Measurements from ENCODE around the gene CDC25A.

Gene CDC25A

DNA sequence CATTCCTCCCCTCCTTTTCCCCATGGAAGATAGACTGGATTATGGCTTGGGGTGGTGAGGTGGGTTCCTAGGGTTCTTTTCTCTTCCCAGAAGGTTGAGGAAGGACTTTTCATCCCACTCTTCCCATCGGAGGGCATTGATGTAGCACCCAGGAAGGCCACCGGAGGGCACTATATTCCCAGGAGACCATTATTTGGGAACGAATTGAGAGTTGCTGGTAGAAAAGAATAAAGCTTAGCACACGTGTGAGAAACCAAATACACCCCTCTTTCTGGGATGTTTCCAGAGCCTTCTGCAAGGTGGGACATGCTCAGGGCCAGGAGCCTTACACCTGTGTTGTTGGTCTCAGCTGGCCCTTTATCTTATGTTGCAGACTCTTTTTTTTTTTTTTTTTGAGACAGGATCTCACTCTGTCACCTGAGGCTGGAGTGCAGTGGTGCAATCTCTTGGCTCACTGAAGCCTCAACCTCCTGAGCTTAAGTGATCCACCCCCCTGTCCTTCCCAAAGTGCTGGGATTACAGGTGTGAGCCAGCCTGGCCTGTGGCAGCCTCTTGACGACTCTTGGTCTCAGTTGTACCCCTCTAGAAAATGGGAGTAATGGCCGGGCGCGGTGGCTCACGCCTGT, 6.3 kb upstream of the CDC25A start:
- DNase-seq, result no peak

- DNase-seq, result no peak
Measured at GRCh38 chr3:48190911-48191310, 2.7 kb upstream of the CDC25A start.

GRCh38 chr3:48189321-48189720, 1.1 kb upstream of the CDC25A start:
- no peak for DNase-seq

- DNase-seq, result no peak
Measured at GRCh38 chr3:48187579-48188265, 495 bp downstream of the CDC25A start.

DNA sequence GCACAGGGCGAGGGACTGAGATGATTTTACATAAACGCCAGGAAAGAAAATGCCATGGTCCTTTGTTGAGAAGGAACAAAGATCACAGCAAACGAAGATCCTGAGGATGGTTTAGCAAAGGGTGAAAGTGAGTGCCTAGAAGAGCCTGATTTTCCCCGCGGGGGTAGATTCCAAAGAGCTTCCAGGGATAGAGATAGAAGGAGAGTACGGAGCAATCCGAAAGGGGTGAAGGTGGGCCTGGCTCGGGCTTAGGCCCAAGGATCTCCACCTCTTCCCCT, 977 bp downstream of the CDC25A start:
- DNase-seq, result no peak

- DNase-seq, result no peak
Measured at GRCh38 chr3:48186631-48187300, 1.5 kb downstream of the CDC25A start.

GRCh38 chr3:48185129-48185528, 3.1 kb downstream of the CDC25A start:
- DNase-seq, result no peak

DNA sequence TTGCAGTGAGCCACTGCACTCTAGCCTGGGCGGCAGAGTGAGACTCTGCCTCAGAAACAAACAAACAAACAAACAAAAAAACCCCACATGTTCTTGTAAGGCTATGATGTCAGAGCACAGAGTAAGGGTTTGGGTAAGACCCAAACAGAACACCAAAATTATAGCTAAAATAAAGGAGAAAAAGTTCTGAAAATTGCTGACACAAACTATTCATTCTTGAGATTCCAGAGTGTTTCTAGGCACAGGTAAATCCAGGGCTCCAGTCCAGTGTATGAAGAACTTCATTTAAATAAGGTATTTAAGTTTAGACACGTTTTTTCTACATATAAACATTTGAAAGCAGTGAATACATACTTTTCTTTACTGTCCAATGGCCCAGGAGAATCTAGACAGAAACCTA, 3.9 kb downstream of the CDC25A start:
- DNase-seq, result no peak

GRCh38 chr3:48180531-48181253, 7.5 kb downstream of the CDC25A start:
- DNase-seq, result no peak

- no peak for DNase-seq
Measured at GRCh38 chr3:48180021-48180420, 8.2 kb downstream of the CDC25A start.

DNA sequence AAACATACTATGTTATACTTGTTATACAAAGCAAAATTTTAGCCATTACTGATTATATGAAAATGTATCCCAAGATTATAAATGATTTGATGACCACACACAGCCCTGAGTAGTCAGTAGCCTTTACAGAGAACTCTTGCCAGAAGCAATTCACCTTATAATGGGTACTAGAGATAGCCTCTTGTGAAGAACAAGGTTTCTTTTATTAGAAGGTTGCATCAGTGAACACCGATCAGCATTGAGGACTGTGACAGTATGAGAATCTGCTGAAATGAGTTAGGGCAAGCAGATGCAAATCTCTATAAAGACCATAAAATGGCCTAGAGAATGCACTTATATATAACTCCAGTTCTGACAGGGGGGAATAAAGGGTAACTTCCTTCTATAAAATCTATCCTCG, 10.1 kb downstream of the CDC25A start:
- DNase-seq, result no peak

DNA sequence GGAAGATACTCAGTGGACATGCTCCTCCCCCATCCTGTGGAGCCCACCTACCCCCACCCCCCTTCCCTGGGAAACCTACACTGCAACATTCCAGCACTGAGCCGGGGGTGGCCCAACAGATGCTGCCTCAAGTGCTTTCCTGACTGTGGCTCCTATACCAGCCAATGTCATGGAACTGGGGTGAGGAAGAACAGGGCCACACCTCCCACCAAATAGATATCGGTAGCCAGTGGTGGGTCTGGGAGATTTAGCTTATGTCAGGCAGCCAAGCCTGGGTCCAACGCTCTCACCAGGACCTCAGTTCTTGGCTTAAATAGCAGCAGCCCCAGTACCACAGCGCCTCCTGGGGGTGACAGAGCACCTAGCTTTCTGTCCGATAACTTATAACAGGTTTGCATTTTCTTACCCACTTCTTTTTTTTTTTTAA, 30.3 kb downstream of the CDC25A start:
- no peak for DNase-seq

- no peak for DNase-seq
Measured at GRCh38 chr3:48157202-48157840, 30.9 kb downstream of the CDC25A start.

- no peak for DNase-seq
Measured at GRCh38 chr3:48156163-48156562, 32.1 kb downstream of the CDC25A start.

GRCh38 chr3:48155122-48155521, 33.1 kb downstream of the CDC25A start:
- DNase-seq, result no peak

GRCh38 chr3:48151807-48152427, 36.3 kb downstream of the CDC25A start:
- DNase-seq, result no peak

- DNase-seq, result peak; percentile 74
Measured at GRCh38 chr3:48151058-48151806, 37.0 kb downstream of the CDC25A start.

- DNase-seq, result no peak
Measured at GRCh38 chr3:48143992-48144391, 44.2 kb downstream of the CDC25A start.

DNA sequence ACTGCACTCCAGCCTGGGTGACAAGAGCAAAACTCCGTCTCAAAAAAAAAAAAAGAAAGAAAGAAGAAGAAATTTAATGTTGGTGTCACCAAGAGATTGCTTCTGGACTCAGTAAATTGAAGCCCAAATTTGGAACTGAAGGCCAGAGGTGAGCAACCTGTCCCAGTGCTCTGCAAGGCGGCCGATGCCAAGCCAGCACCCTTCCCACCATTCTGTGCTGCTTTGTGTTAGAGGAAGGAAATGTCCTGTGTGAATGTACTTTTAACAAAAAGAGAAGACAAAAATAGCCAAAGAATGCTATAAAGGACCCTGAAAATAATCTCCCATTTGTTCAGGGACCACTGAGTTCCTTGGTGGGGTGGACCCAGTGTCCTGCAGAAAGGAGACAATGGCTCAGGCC, 44.6 kb downstream of the CDC25A start:
- DNase-seq, result no peak

DNA sequence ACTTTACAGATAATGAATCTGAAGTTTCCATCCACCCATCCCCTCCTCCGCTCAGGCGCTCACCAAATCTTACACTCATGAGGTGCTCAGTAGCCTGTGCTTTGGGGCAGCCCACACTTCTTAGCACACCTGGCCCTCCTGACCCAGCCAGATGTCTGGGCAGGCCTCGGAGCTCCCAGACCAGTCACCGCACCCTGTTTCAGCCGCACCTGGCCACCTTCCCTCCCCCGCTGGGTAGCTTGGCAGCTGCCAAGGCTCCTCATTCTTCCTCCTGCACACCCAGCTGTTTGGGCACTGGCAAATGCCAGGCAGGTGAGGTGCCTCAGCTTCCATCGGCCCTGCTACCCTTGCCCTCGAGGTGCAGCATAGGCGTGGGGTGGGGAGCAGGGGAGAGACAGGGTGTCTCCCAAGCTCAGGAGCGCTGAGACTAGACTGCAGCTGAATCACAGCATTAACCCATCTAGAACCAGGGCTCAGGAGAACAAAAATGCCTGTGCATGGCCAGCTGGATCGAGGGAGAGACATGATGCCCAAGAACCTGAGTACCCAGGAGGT, 45.8 kb downstream of the CDC25A start:
- DNase-seq, result peak; percentile 47

DNA sequence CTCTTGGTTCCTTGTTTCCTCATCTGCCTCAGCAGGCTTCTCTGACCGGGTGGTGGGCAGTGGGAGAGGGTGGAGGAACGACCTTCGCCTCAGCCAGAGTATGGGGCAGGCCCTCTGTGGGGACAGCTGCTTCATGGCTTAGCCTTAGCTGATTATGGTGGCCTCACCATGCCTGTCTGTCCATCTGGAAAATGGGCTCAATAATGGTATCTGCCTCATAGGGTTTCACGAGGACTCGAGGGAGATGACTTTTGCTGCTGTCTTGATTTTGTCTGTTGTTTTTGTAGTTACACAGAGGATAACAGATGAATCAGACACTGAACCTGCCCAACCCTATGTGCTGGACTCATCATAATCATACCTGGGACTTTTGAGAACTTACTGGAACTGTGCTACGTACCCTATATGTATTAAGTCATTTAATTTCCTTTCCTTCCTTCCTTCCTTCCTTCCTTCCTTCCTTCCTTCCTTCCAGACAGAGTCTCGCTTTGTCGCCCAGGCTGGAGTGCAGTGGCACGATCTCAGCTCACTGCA, 46.5 kb downstream of the CDC25A start:
- no peak for DNase-seq
